ENCODE results near the gene STK38. TPM values are rescaled to one million over a fixed set of nuclear protein-coding genes. Genes with fewer than 3 reads are reported as not detected.

The STK38 gene
- total and polyA plus RNA-seq, 9 of the 15 experiments (the other 6 are each of a cell fraction or from before 2014, with no cell fraction given) = 5.7 to 28.7 (median 19.5) TPM

DNA sequence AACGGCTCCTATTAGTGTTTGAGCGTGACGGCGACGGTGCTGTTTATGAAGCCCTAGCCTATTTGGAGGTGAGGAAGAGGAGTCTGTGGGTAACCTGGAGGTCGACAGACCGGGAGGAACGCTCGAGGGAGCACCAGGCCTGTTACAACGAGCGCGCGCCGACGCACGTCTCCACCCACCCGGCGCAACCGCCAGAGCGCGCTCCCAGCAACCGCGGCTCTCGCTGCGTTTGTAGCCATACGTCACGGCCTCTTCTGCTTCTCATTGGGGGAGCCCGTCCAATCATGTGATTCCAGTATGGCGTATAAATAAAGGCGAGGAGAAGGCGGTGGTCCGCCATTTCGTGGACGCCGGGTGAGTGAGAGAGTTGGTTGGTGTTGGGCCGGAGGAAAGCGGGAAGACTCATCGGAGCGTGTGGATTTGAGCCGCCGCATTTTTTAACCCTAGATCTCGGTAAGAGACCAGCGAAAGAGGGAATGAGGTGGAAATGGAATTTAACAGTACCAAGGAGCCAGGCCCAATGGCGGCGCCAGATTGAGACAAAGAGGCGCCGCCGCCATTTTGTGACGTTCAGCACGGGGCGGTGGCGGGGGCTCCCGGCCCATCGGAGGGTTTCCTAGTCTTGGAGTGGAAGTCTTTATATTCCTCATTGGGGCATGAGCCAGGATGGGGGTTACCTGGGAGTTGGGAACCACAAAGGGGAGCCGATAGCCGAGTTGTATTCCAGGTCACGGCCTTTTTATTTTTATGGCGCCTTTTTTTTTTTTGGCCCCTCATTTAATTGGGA is 46.9 kb upstream of the STK38 start, which contains the start of gene SRSF3 (continued):
- TF ChIP-seq, protein P1, sequence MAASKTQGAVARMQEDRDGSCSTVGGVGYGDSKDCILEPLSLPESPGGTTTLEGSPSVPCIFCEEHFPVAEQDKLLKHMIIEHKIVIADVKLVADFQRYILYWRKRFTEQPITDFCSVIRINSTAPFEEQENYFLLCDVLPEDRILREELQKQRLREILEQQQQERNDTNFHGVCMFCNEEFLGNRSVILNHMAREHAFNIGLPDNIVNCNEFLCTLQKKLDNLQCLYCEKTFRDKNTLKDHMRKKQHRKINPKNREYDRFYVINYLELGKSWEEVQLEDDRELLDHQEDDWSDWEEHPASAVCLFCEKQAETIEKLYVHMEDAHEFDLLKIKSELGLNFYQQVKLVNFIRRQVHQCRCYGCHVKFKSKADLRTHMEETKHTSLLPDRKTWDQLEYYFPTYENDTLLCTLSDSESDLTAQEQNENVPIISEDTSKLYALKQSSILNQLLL (CRISPR knock-in tag; IDR thresholded peaks at IDR 0.05; ENCODE audit: borderline replicate concordance) = no peak
- TF ChIP-seq KAT7 (CRISPR knock-in tag; IDR thresholded peaks at IDR 0.05; ENCODE audit: borderline replicate concordance) (peak; percentile 99), LCOR (CRISPR knock-in tag; IDR thresholded peaks at IDR 0.05) (peak; percentile 92), BRF1 (IDR thresholded peaks at IDR 0.05; ENCODE audit: borderline replicate concordance, extremely low read depth, insufficient read length) (no peak), ARID1B (IDR thresholded peaks at IDR 0.05) (peak; percentile 55), EP400 (IDR thresholded peaks at IDR 0.05) (peak; percentile 100), THRAP3 (IDR thresholded peaks at IDR 0.05; ENCODE audit: borderline replicate concordance) (0 out of 2 replicates have a peak, but pooled peaks have one; percentile 13), TEAD4 (IDR thresholded peaks at IDR 0.05; ENCODE audit: low read length) (peak; percentile 95), TEAD4 (CRISPR knock-in tag; IDR thresholded peaks at IDR 0.05; ENCODE audit: borderline replicate concordance) (no peak), LEF1 (IDR thresholded peaks at IDR 0.05) (peak; percentile 84), DMBX1 (CRISPR knock-in tag; IDR thresholded peaks at IDR 0.05; ENCODE audit: borderline replicate concordance) (peak; percentile 54; the same call in 1 of the 2 replicates), TSC22D4 (tag; IDR thresholded peaks at IDR 0.05) (no peak), NCOA1 (IDR thresholded peaks at IDR 0.05; ENCODE audit: low read depth) (peak; percentile 35; the same call in 1 of the 2 replicates), STAG1 (CRISPR knock-in tag; IDR thresholded peaks at IDR 0.05; ENCODE audit: borderline replicate concordance) (no peak), SIN3A (IDR thresholded peaks at IDR 0.05; ENCODE audit: borderline replicate concordance in 2 of 2, control insufficient read depth in 1 of 2, low read depth in 2 of 2, low read length in 2 of 2) (peak; percentile 61 to 95), NR2C2 (CRISPR knock-in tag; IDR thresholded peaks at IDR 0.05) (no peak), NR2C2 (tag; IDR thresholded peaks at IDR 0.05) (no peak; the same call in 1 of the 2 replicates), ZNF311 (CRISPR knock-in tag; IDR thresholded peaks at IDR 0.05) (no peak)
- TF ChIP-seq, protein P2, sequence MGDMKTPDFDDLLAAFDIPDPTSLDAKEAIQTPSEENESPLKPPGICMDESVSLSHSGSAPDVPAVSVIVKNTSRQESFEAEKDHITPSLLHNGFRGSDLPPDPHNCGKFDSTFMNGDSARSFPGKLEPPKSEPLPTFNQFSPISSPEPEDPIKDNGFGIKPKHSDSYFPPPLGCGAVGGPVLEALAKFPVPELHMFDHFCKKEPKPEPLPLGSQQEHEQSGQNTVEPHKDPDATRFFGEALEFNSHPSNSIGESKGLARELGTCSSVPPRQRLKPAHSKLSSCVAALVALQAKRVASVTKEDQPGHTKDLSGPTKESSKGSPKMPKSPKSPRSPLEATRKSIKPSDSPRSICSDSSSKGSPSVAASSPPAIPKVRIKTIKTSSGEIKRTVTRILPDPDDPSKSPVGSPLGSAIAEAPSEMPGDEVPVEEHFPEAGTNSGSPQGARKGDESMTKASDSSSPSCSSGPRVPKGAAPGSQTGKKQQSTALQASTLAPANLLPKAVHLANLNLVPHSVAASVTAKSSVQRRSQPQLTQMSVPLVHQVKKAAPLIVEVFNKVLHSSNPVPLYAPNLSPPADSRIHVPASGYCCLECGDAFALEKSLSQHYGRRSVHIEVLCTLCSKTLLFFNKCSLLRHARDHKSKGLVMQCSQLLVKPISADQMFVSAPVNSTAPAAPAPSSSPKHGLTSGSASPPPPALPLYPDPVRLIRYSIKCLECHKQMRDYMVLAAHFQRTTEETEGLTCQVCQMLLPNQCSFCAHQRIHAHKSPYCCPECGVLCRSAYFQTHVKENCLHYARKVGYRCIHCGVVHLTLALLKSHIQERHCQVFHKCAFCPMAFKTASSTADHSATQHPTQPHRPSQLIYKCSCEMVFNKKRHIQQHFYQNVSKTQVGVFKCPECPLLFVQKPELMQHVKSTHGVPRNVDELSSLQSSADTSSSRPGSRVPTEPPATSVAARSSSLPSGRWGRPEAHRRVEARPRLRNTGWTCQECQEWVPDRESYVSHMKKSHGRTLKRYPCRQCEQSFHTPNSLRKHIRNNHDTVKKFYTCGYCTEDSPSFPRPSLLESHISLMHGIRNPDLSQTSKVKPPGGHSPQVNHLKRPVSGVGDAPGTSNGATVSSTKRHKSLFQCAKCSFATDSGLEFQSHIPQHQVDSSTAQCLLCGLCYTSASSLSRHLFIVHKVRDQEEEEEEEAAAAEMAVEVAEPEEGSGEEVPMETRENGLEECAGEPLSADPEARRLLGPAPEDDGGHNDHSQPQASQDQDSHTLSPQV (IDR thresholded peaks at IDR 0.05) = no peak; the same call in 1 of the 2 replicates
- TF ChIP-seq, protein P3, sequence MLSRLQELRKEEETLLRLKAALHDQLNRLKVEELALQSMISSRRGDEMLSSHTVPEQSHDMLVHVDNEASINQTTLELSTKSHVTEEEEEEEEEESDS (CRISPR knock-in tag; IDR thresholded peaks at IDR 0.05) = no peak

All from K562 (cell line).